OCI-LY1 (cell line): Measurements from ENCODE around the gene ERGIC1.

Source experiments
- H2AFZ ChIP-seq: fragments of 200-600 bp; sonication (generic), shearing (Covaris generic); 2 replicates; pipeline ENCODE4 v1.6.0; 2014; ENCODE audit warnings: antibody characterized with exemption, mild to moderate bottlenecking, low read length
- H3F3A ChIP-seq: fragments of 200-600 bp; sonication (generic), shearing (Covaris generic); 2 replicates; pipeline ENCODE4 v1.6.0; 2014; ENCODE audit warnings: mild to moderate bottlenecking, antibody characterized with exemption, low read length, moderate library complexity; ENCODE audit not compliant: insufficient read depth
- H3K27ac ChIP-seq: fragments of 200-600 bp; sonication (generic); 2 replicates; pipeline ENCODE4 v1.5.1; 2014; ENCODE audit warnings: low read length, mixed run types, mild to moderate bottlenecking, low read depth; ENCODE audit not compliant: poor library complexity, severe bottlenecking
- H3K27me3 ChIP-seq: fragments of 200-600 bp; sonication (generic); 2 replicates; pipeline ENCODE4 v1.6.0; 2014; ENCODE audit warnings: antibody characterized with exemption, mild to moderate bottlenecking, low read length, moderate library complexity; ENCODE audit not compliant: insufficient read depth
- H3K36me3 ChIP-seq: fragments of 200-600 bp; sonication (generic); 2 replicates; pipeline ENCODE4 v1.6.1; 2014; ENCODE audit warnings: mild to moderate bottlenecking, antibody characterized with exemption, low read length, moderate library complexity, mixed read lengths; ENCODE audit not compliant: insufficient read depth
- H3K4me1 ChIP-seq: fragments of 200-600 bp; sonication (generic); 2 replicates; pipeline ENCODE4 v1.5.1; 2014; ENCODE audit warnings: mild to moderate bottlenecking, low read length, moderate library complexity; ENCODE audit not compliant: insufficient read depth, severe bottlenecking
- H3K4me2 ChIP-seq: fragments of 200-600 bp; sonication (generic), shearing (Covaris generic); 2 replicates; pipeline ENCODE4 v1.6.1; 2014; ENCODE audit warnings: low read length
- H3K4me3 ChIP-seq: fragments of 200-600 bp; sonication (generic); 2 replicates; pipeline ENCODE4 v1.5.1; 2014; ENCODE audit warnings: low read length, low read depth, mild to moderate bottlenecking, mixed read lengths; ENCODE audit not compliant: poor library complexity, severe bottlenecking
- H3K79me2 ChIP-seq: fragments of 200-600 bp; shearing (Covaris generic); 2 replicates; pipeline ENCODE4 v1.6.1; 2016; ENCODE audit warnings: mixed run types, low read length, mixed read lengths; ENCODE audit not compliant: insufficient read depth
- H3K9ac ChIP-seq: fragments of 200-600 bp; sonication (generic), shearing (Covaris generic); 2 replicates; pipeline ENCODE4 v1.6.1; 2014; ENCODE audit warnings: mild to moderate bottlenecking, low read length, mixed read lengths
- H3K9me2 ChIP-seq: fragments of 200-600 bp; sonication (generic), shearing (Covaris generic); 2 replicates; pipeline ENCODE4 v1.6.1; 2014; ENCODE audit warnings: low read depth, mild to moderate bottlenecking, low read length, mixed read lengths
- H3K9me3 ChIP-seq: fragments of 200-600 bp; shearing (Covaris generic); 2 replicates; pipeline ENCODE4 v1.6.1; 2014; ENCODE audit warnings: low read length, mixed read lengths
- H4K20me1 ChIP-seq: fragments of 200-600 bp; sonication (generic), shearing (Covaris generic); 2 replicates; pipeline ENCODE4 v1.6.0; 2016; ENCODE audit warnings: mild to moderate bottlenecking, low read length; ENCODE audit not compliant: insufficient read depth
- EZH2 ChIP-seq: fragments of 200-600 bp; sonication (generic), shearing (Covaris generic); IDR thresholded peaks from 2 replicates; pipeline ENCODE4 v1.8.0; 2017; ENCODE audit warnings: borderline replicate concordance, mixed run types, mild to moderate bottlenecking, antibody characterized with exemption, low read length, moderate library complexity, mixed read lengths
- TF ChIP-seq, protein P1 (sequence below): fragments of 200-600 bp; sonication (generic), shearing (Covaris generic); IDR thresholded peaks from 2 replicates; pipeline ENCODE4 v1.5.1; 2017; ENCODE audit warnings: mild to moderate bottlenecking, antibody characterized with exemption, low read length, moderate library complexity, mixed read lengths

Gene ERGIC1

DNA sequence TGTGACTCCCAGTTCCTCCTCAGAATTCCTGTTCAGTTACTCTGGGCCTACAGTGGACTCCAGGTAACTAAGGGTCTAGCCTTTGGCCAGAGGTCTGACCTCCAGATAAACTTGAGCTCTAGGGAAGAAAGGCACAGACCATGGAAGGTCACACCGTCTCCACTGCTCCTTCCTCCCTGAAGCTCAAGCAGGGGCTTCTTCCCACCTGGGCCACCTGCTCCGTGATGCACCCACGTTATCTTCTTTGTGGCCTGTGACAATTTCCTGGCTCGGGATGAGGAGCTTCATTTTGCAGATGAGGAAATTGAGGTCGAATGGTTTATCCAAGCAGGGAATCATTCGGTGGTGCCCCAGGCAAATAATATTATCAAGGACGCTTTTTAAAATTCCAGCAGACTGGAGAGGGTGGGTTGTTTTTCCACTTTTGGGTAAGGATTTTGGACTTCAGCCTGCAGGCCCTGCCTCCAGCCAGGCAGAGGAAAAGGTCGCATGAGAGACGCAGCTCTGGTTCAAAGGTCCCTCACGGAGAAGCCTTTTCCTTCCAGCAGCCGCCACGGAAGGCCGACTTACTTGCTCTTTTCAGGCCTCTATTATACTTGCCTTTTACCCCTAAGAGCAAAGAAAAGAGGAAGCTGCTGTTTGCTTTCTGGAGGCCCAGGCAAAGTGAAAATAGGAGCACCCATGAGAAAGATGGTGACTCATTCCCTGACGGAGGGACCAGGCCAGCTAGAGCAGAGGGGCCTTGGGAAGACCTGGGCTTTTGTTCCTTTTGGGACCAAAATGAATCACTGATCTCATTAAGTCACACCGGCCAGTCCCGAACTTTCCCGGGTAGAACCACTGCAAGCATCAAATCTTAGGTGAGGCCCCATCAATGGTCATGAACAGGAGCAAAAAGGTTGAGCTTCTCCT is 40.2 kb upstream of the ERGIC1 start:
- H3K4me2 ChIP-seq = no peak overlapping the region
- H3F3A ChIP-seq = no peaks in the 10 kb centered on the region
- no peak overlapping the region for H3K4me3 ChIP-seq
- H3K36me3 ChIP-seq = no peaks in the 10 kb centered on the region
- no peak overlapping the region for H2AFZ ChIP-seq
- H4K20me1 ChIP-seq = no peaks in the 10 kb centered on the region
- no peaks in the 10 kb centered on the region for H3K9me2 ChIP-seq
- no peaks in the 10 kb centered on the region; the same call in 1 of the 2 replicates for H3K27me3 ChIP-seq
- no peak overlapping the region for H3K27ac ChIP-seq
- no peaks in the 10 kb centered on the region for H3K4me1 ChIP-seq
- H3K9ac ChIP-seq = no peak overlapping the region
- TF ChIP-seq, protein P1, sequence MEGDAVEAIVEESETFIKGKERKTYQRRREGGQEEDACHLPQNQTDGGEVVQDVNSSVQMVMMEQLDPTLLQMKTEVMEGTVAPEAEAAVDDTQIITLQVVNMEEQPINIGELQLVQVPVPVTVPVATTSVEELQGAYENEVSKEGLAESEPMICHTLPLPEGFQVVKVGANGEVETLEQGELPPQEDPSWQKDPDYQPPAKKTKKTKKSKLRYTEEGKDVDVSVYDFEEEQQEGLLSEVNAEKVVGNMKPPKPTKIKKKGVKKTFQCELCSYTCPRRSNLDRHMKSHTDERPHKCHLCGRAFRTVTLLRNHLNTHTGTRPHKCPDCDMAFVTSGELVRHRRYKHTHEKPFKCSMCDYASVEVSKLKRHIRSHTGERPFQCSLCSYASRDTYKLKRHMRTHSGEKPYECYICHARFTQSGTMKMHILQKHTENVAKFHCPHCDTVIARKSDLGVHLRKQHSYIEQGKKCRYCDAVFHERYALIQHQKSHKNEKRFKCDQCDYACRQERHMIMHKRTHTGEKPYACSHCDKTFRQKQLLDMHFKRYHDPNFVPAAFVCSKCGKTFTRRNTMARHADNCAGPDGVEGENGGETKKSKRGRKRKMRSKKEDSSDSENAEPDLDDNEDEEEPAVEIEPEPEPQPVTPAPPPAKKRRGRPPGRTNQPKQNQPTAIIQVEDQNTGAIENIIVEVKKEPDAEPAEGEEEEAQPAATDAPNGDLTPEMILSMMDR = no peak
- no peak for TF ChIP-seq EZH2
- no peaks in the 10 kb centered on the region for H3K9me3 ChIP-seq
- H3K79me2 ChIP-seq = no peaks in the 10 kb centered on the region

DNA sequence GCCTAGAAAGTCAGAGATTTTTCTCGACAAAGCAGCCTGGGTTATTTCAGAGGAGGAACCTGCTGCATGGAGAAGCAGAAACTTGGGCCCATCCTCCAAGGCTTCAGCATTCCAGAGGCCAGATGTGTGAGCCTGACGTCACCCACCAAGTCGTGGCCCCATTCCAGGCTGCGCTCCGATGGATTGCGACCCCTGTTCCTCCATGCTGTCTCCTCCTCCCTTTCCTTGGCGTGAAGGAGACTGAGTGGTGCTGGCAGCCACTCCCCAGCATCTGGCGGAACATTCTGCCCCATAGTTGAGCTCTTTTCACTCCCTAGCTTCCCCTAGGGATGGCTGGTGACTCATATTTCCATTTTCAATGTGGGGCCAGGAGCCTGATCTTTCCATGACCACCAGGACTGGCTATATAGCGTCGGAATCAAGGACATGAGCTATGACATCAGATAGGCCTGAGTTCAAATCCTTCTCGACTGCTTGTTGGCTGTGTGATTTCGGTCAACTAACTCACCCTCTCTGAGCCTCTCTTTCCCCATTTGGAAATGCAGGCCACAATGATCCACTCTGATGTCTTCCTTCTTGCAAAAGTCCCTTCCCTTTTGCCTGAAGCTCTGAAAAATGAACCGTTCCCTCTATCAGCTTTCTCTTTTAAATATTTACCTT is 38.6 kb upstream of the ERGIC1 start:
- Histone ChIP-seq H2AFZ (no peak overlapping the region), H4K20me1 (no peaks in the 10 kb centered on the region), H3K36me3 (no peaks in the 10 kb centered on the region), H3K4me2 (no peak overlapping the region), H3K27me3 (no peaks in the 10 kb centered on the region; the same call in 1 of the 2 replicates), H3F3A (no peaks in the 10 kb centered on the region), H3K9me3 (no peaks in the 10 kb centered on the region), H3K79me2 (no peaks in the 10 kb centered on the region), H3K27ac (no peak overlapping the region), H3K4me3 (no peak overlapping the region), H3K9ac (no peak overlapping the region), H3K4me1 (no peaks in the 10 kb centered on the region), H3K9me2 (no peaks in the 10 kb centered on the region)
- TF ChIP-seq, protein P1 = no peak
- no peak for TF ChIP-seq EZH2

DNA sequence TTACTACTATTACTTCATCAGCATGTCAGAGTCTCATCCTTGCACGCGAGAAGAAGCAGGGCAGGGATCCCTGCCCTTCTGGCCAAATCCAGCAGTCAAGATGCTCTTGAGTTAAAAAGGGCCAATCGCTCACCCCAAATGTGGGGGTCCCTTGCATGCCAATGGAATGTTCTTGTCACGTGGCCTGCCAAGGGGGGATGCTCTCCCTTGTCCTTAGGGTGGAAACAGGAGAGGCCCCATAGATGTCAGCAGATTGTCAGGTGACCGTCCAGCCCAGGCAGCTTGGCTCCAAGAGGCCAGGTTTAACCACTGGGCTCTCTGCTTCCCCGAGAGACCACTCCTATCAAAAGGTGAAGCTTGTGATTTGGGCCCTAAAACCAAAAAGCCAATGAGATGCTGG is 37.7 kb upstream of the ERGIC1 start:
- Histone ChIP-seq H3K9ac (no peak overlapping the region), H2AFZ (no peak overlapping the region), H3K27me3 (no peaks in the 10 kb centered on the region; the same call in 1 of the 2 replicates), H3K4me3 (no peak overlapping the region), H3K4me1 (no peaks in the 10 kb centered on the region), H3K9me3 (no peaks in the 10 kb centered on the region), H3K9me2 (no peaks in the 10 kb centered on the region), H3K79me2 (no peaks in the 10 kb centered on the region), H3F3A (no peaks in the 10 kb centered on the region), H4K20me1 (no peaks in the 10 kb centered on the region), H3K36me3 (no peaks in the 10 kb centered on the region), H3K27ac (no peak overlapping the region), H3K4me2 (no peak overlapping the region)
- no peak for TF ChIP-seq EZH2
- TF ChIP-seq, protein P1 = no peak
